ENCODE measurements around the gene KRTAP4-2.
"Not testable (repeated sequence)": the region's sequence is repeated elsewhere in the genome, so short reads cannot be mapped to it uniquely, and the experiment has no call there.

Gene KRTAP4-2

GRCh38 chr17:41177727-41178271 lies at the start of gene KRTAP4-2:
KRTAP4-2 (minus strand) TSS chr17:41178221; CDS start chr17:41178164, 57 bp downstream.
- no peak for DNase-seq (ENCODE audit: low read depth in 2 of 2)

DNA sequence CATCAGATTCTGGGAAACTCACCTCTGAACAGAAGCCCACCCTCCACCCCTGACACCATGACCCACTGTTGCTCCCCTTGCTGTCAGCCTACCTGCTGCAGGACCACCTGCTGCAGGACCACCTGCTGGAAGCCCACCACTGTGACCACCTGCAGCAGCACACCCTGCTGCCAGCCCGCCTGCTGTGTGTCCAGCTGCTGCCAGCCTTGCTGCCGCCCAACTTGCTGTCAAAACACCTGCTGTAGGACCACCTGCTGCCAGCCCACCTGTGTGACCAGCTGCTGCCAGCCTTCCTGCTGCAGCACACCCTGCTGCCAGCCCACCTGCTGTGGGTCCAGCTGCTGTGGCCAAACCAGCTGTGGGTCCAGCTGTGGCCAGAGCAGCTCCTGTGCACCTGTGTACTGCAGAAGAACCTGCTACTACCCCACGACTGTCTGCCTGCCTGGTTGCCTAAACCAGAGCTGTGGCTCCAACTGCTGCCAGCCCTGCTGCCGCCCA lies 48.6 kb upstream of the KRTAP4-2 start, which contains the start of gene KRTAP9-2:
KRTAP9-2 (plus strand) TSS at position 51 of the 498 bp plus-strand sequence; CDS start at position 58, 7 bp downstream.
- not testable (repeated sequence) for DNase-seq (ENCODE audit: low read depth in 2 of 2)

DNA sequence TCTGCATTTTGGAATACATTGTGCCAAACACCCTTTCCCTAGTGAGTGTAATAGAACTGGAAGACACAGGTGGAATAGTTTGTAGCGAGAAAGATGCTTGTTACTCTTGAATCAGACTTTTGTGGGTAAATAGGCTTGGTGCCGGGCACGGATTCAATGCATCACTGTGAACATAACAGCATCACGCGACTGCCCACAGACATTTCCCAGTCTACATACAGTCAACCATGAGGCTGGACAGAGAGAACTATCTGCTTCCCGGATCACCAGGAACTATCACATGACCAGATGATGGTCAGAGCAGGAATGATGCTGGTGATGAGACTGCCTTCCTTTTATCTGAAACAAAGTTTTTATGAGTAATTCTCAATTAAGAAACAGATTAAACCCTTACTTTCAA lies 48.0 kb upstream of the KRTAP4-2 start:
- DNase-seq (ENCODE audit: low read depth in 2 of 2), result no peak

- no peak for DNase-seq (ENCODE audit: low read depth in 2 of 2)
Observed at GRCh38 chr17:41223821-41224220, 45.8 kb upstream of the KRTAP4-2 start.

GRCh38 chr17:41215681-41216080 lies 37.7 kb upstream of the KRTAP4-2 start:
- DNase-seq (ENCODE audit: low read depth in 2 of 2), result no peak

DNA sequence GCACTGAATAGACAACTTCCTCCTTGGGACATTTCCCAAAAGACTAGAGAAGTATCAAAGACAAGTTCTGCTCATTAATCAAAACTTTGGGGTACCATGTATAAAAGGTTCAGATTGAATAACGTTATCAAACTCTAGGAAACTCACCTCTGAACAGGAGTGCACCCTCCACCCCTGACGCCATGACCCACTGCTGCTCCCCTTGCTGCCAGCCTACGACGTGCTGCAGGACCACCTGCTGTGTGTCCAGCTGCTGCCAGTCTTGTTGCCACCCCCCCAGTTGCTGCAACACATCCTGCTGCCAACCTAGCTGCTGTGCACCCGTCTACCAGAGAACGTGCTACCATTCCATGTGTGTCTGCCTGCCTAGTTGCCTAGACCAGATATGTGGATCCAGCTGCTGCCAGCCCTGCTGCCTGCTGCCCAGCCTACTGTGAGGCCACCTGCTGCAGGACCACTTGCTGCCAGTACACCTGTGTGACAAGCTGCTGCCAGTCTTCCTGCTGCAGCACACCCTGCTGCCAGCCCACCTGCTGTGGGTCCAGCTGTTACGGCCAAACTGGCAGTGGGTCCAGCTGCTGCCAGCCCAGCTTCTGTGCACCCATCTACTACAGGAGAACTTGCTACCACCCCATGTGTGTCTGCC lies 34.6 kb upstream of the KRTAP4-2 start:
- DNase-seq (ENCODE audit: low read depth in 2 of 2), result no peak

DNA sequence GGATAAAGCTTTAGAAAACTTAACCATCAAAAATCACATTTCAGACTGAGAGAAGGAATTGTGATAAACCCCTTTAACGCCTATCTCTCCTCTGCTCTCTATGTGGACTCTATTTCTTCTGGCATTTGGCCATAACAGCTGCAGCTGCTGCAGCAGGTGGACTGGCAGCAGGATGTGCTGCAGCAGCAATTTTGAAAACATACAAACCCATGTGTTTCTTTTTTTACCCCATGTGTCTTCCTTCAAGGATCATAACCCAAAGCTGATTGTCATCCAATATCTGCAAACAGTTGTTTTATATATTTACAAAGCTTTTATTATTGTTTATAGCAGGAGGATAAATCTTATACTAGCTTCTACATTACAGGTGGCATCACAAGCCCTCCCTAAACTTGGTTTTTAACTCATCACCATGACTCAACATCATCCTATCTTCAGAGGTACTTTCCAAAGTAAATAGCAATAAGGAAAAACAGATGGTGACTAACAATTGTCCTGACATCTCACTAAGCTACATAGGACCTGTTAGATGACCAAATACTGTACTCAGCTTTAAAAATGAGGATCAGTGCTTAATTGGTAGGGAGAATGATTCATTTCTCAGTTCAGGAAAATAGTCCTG lies 33.9 kb upstream of the KRTAP4-2 start:
- no peak for DNase-seq (ENCODE audit: low read depth in 2 of 2)

- no peak for DNase-seq (ENCODE audit: low read depth in 2 of 2)
Observed at GRCh38 chr17:41199421-41200078, 21.5 kb upstream of the KRTAP4-2 start.

DNA sequence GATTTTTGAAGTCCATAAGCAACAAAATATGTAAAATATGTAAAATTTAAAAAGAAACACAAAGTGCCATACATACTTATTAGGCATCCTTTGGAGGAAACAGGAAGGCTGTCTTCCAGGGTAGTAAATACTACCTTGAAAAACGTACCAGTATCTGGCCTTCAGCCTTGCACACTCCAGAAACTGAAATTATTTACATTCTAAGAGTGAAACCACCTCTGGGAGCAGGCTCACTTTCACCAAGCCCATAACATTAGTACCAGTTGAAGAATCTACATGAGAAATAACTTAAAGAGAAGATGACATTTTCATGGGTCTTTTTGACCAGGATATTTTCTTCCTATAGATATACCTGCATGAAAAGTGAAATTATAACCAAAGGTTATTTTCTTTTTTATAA lies 18.0 kb upstream of the KRTAP4-2 start:
- no peak for DNase-seq (ENCODE audit: low read depth in 2 of 2)

DNA sequence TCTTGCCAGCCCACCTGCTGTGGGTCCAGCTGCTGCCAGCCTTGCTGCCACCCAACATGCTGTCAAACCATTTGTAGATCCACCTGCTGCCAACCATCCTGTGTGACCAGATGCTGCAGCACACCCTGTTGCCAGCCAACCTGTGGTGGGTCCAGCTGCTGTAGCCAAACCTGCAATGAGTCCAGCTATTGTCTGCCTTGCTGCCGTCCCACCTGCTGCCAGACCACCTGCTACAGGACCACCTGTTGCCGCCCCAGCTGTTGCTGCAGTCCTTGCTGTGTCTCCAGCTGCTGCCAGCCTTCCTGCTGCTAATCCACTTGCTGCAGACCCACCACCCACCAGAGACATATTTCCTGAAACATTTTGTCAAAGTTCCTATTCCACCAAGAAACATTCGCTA lies 12.3 kb upstream of the KRTAP4-2 start:
- no peak for DNase-seq (ENCODE audit: low read depth in 2 of 2)

GRCh38 chr17:41189837-41190318 lies 11.9 kb upstream of the KRTAP4-2 start, which contains the start of gene KRTAP9-1:
KRTAP9-1 (plus strand) TSS chr17:41189887; CDS start chr17:41189887, 0 bp downstream.
- not testable (repeated sequence) for DNase-seq (ENCODE audit: low read depth in 2 of 2)

GRCh38 chr17:41186872-41187271 lies 8.9 kb upstream of the KRTAP4-2 start:
- DNase-seq (ENCODE audit: low read depth in 2 of 2), result no peak

- no peak for DNase-seq (ENCODE audit: low read depth in 2 of 2)
Observed at GRCh38 chr17:41185001-41185400, 7.0 kb upstream of the KRTAP4-2 start.

DNA sequence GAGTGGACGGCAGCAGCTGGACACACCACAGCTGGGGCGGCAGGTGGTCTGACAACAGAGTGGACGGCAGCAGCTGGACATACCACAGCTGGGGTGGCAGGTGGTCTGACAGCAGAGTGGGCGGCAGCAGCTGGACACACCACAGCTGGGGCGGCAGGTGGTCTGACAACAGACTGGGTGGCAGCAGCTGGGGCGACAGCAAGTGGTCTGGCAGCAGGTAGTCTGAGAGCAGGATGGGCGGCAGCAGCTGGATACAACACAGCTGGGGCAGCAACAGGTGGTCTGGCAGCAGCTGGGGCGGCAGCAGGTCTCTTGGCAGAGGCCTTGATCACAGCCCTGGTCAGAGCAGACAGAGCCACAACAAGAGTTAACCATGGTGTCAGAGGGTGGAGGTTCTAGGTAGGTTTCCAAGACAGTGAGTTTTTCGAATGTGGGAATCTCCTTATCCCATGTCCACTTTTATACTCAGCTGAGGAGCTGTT lies 6.5 kb upstream of the KRTAP4-2 start, which contains the start of gene KRTAP4-1:
KRTAP4-1 (minus strand) TSS at position 432 of the 482 bp plus-strand sequence; CDS start at position 375, 57 bp downstream.
- DNase-seq (ENCODE audit: low read depth in 2 of 2), result no peak

DNA sequence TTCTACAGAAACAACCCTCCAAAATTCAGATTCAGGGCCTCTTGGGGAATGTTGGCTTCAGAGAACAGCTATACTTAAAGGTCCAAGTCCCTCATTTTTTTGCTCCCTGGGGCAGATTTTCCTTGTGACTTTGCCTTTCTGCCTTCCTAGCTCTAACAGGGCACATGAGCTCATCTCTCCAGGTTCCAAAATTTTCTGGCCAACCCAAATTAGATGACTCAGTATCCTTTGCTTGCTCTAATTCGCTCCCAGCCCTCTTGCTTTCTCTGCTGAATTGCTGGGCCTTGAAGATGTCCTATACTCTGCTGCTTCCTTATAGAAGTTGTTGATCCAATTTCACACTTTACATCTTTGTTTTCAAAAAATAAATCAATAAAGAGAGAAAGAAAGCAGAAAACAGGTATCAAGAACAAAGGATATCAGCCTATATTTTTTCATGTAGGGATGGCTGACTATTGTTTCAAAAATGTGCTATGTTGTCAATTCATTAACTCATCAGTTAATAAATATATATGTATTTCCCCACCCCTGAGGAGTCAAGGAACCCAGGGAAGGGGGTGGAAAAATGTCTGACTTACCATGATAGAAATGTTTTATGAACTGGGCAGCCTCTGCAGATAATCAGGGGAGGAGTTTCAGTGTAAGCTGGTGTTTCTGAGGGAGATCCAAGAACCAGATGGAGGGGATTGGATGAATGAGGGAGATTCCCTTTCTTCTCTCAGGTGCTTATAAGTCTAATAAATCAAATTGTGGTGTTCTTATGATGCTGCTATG lies 1.0 kb upstream of the KRTAP4-2 start:
- no peak for DNase-seq (ENCODE audit: low read depth in 2 of 2)

DNA sequence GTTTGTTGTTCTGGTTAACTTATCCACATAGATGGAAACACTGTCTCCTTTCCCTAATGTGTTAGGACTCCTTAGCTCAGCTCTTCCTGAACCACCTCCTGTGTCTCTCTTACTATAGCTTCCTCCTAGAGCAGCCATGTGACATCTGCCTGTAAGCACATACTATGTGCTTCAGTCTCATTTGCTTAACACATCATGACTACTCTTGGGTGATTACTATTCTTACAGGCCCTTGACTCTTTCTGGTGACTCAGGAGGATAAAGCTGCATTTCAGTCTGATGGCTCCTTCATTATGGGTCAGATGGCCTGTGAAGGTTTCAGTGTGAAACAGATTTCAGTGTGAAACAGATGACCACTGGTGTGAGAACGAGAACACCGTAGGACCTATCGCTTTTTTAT lies 320 bp upstream of the KRTAP4-2 start:
- no peak for DNase-seq (ENCODE audit: low read depth in 2 of 2)

DNA sequence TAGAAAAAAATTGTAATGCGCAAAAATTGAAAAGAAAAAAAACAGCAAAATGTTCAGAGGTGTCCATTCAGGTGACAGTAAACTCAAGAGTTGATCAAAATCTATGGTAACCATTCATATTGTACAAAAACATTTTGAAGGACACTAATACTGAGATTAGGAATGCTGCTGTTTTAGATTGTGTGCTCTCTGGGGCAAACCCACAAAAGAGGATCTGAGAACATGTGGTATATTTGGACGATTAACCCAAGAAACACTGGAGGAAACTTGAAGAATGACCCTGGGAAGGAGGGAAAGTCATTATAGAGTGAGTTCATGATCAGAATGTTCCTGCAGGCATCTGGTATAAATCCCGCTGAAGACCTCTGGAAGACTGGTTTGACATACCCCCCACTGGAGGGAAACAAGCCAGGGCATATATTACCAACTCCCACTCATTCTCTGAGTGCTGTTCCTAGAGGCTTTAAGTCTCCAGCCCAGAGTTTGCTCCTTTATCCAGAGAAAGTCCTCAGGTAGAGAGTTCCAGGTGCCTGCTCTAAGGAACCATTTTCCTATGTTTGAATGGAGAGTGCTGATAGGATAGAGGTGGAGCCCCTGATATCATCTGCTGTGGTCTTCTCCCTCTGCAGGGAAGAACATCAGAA lies 1.2 kb downstream of the KRTAP4-2 start:
- DNase-seq (ENCODE audit: low read depth in 2 of 2), result no peak

GRCh38 chr17:41171886-41172285 lies 6.1 kb downstream of the KRTAP4-2 start:
- no peak for DNase-seq (ENCODE audit: low read depth in 2 of 2)

GRCh38 chr17:41168121-41168520 lies 9.9 kb downstream of the KRTAP4-2 start, which contains the start of gene KRTAP4-3:
KRTAP4-3 (minus strand) TSS chr17:41168221; CDS start chr17:41168172, 49 bp downstream.
- DNase-seq (ENCODE audit: low read depth in 2 of 2), result no peak

DNA sequence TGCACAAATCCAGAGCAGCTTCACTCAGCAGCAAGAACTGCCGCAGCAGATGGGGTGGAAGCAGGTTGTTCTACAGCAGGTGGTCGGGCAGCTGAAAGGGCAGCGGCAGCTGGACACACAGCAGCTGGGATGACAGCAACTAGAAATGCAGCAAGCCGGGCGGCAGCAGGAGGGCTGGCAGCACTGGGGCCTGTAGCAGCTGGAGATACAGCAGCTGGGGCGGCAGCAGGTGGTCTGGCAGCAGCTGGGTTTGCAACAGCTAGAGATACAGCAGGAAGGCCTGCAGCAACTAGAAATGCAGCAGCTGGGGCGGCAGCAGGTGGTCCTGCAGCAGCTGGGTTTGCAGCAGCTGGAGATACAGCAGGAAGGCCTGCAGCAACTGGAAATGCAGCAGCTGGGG lies 10.5 kb downstream of the KRTAP4-2 start:
- DNase-seq (ENCODE audit: low read depth in 2 of 2), result no peak

All from stimulated activated CD4-positive, alpha-beta T cell treated with anti-CD3 and anti-CD28 coated beads, Interleukin-4, amount 100 ng/mL, for 48 hours (primary cell).